Astrocyte (in vitro differentiated cells and primary cell): Measurements from ENCODE around the gene GTF3C1.

Source experiments
- EZH2 ChIP-seq: IDR thresholded peaks from 2 replicates; pipeline ENCODE4 v1.6.1; 2012; ENCODE audit warnings: mild to moderate bottlenecking, low read length, inconsistent platforms; ENCODE audit not compliant: insufficient read depth
- TF ChIP-seq, protein P1 (sequence below): IDR thresholded peaks from 2 replicates; pipeline ENCODE4 v1.5.1; 2011; ENCODE audit warnings: low read depth, mild to moderate bottlenecking, inconsistent platforms, low read length, moderate library complexity; ENCODE audit not compliant: insufficient read depth

DNA sequence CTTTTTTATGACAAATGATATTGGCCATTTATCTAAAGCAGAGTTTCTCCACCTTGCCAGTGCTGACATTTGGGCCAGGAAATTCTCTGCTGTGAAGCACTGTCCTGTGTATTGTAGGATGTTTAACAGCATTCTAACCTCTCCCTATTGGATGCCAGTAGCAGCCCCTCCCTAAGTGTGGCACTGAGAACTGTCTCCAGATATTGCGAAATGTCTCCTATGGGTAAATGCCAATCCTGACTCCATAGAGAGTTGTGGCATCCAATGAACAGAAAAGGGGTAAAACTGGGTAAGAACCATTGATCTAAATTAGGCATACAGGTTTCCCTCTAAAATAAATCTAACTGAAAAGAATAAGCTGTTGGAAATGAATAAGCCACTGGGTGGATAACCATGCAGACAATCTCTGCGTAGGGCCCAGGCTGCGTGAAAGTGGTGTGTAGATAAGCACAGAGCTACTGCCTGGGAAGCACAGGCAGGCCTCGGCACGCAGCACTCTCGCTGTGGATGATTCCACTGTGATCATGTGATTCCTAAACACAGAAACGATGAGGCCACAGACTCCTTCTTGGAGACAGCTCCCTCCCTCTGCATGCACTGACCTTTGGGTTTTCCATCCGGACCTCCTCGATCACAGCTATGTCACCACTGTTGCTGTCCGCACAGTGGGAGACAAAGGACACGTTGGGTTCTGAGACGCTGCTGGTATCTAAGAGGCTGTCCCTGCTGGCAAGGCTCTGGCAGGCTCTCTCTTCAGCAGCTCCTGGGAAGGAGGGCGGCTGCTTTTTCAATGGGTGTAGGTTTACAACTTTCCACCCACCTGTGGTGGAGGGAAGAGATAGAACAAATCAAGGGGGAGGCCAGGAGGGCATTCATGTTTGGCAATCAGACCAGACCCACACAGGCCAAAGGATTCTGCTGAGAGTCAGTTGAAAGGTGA, 44.1 kb downstream of the GTF3C1 start:
- TF ChIP-seq, protein P1, sequence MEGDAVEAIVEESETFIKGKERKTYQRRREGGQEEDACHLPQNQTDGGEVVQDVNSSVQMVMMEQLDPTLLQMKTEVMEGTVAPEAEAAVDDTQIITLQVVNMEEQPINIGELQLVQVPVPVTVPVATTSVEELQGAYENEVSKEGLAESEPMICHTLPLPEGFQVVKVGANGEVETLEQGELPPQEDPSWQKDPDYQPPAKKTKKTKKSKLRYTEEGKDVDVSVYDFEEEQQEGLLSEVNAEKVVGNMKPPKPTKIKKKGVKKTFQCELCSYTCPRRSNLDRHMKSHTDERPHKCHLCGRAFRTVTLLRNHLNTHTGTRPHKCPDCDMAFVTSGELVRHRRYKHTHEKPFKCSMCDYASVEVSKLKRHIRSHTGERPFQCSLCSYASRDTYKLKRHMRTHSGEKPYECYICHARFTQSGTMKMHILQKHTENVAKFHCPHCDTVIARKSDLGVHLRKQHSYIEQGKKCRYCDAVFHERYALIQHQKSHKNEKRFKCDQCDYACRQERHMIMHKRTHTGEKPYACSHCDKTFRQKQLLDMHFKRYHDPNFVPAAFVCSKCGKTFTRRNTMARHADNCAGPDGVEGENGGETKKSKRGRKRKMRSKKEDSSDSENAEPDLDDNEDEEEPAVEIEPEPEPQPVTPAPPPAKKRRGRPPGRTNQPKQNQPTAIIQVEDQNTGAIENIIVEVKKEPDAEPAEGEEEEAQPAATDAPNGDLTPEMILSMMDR: no peak
- TF ChIP-seq EZH2: no peak
